Measurements from ENCODE around the gene SF1.

The SF1 gene

GRCh38 chr11:64759722-64760719, 18.3 kb downstream of the SF1 start, which contains the start of gene PYGM:
Gene PYGM, minus strand, starts transcription at chr11:64759974. Its CDS starts 76 bp downstream, at chr11:64759898.
- FAIRE-seq = no peak

- FAIRE-seq = no peak
These were observed 19.1 kb downstream of the SF1 start for GRCh38 chr11:64759131-64759721.

GRCh38 chr11:64758330-64759079, 19.8 kb downstream of the SF1 start:
- no peak for FAIRE-seq

- FAIRE-seq = no peak
These were observed 20.6 kb downstream of the SF1 start for GRCh38 chr11:64757549-64758329.

GRCh38 chr11:64755681-64756361, 22.5 kb downstream of the SF1 start:
- FAIRE-seq = no peak

- FAIRE-seq = no peak
These were observed 23.3 kb downstream of the SF1 start for GRCh38 chr11:64754919-64755662.

- FAIRE-seq = no peak
These were observed 24.0 kb downstream of the SF1 start for GRCh38 chr11:64754124-64754918.

GRCh38 chr11:64753380-64754123, 24.8 kb downstream of the SF1 start:
- FAIRE-seq = no peak

- no peak for FAIRE-seq
These were observed 25.3 kb downstream of the SF1 start for GRCh38 chr11:64753019-64753379.

GRCh38 chr11:64752175-64752970, 26.0 kb downstream of the SF1 start:
- FAIRE-seq = no peak

GRCh38 chr11:64751580-64751979, 26.8 kb downstream of the SF1 start:
- FAIRE-seq = no peak

- FAIRE-seq = no peak
These were observed 27.2 kb downstream of the SF1 start for GRCh38 chr11:64751136-64751535.

GRCh38 chr11:64750361-64751054, 27.8 kb downstream of the SF1 start:
- FAIRE-seq = no peak

GRCh38 chr11:64747961-64748665, 30.2 kb downstream of the SF1 start:
- no peak for FAIRE-seq

- no peak for FAIRE-seq
These were observed 31.9 kb downstream of the SF1 start for GRCh38 chr11:64746486-64746885.

GRCh38 chr11:64745521-64746328, 32.6 kb downstream of the SF1 start:
- no peak for FAIRE-seq

GRCh38 chr11:64745189-64745520, 33.2 kb downstream of the SF1 start:
- no peak for FAIRE-seq
